ENCODE data around the gene SIRT2. TPM values are rescaled to one million over a fixed set of nuclear protein-coding genes. Genes with fewer than 3 reads are reported as not detected.

Gene SIRT2
- total and polyA plus RNA-seq, 2 of the 13 experiments (the other 11 are each of a cell fraction or from before 2014, with no cell fraction given), result 22.3 to 26.1 TPM

DNA sequence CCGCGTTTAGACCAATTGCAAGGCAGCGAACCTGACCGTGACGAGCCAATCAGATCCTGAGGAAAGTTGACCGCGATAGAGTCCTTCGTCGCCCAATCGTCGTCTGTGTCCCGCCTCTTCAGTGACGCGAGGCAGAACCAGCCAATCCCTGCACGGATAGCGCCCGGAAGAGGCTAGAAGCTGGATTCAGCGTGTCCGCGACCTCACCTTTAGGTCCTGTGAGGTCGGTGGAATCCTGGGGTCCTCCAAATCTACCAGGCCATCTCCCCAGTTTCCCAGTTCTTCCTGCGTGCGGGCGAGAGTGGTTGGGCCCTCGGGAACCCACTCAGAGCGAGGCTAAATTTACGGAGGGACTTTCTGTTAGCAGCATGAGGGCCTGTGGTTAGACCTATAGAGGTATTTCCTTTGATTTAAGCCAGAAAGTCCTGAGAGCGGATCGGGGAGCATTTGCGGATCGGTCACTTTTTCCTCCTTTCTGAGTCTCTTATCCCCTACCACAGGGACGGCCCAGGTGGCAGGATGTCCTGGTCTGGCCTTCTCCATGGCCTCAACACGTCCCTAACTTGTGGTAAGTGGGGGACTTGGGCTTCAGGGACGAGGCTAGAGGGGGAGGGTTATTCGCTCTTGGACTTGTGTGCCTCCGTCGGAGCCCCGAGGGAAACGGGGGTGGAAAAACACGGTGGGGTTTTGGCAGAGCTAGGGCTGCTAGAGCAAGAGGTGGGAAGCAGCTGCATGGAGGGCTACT is 31.5 kb upstream of the SIRT2 start, which contains the start of gene MRPS12 (continued):
- TF ChIP-seq, protein P1, sequence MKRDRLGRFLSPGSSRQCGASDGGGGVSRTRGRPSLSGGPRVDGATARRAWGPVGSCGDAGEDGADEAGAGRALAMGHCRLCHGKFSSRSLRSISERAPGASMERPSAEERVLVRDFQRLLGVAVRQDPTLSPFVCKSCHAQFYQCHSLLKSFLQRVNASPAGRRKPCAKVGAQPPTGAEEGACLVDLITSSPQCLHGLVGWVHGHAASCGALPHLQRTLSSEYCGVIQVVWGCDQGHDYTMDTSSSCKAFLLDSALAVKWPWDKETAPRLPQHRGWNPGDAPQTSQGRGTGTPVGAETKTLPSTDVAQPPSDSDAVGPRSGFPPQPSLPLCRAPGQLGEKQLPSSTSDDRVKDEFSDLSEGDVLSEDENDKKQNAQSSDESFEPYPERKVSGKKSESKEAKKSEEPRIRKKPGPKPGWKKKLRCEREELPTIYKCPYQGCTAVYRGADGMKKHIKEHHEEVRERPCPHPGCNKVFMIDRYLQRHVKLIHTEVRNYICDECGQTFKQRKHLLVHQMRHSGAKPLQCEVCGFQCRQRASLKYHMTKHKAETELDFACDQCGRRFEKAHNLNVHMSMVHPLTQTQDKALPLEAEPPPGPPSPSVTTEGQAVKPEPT (CRISPR knock-in tag; IDR thresholded peaks at IDR 0.05; ENCODE audit: low read depth), result 0 out of 2 replicates have a peak, but pooled peaks have one; percentile 70
- TF ChIP-seq, protein P2, sequence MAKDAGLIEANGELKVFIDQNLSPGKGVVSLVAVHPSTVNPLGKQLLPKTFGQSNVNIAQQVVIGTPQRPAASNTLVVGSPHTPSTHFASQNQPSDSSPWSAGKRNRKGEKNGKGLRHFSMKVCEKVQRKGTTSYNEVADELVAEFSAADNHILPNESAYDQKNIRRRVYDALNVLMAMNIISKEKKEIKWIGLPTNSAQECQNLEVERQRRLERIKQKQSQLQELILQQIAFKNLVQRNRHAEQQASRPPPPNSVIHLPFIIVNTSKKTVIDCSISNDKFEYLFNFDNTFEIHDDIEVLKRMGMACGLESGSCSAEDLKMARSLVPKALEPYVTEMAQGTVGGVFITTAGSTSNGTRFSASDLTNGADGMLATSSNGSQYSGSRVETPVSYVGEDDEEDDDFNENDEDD (CRISPR knock-in tag; IDR thresholded peaks at IDR 0.05; ENCODE audit: borderline replicate concordance), result no peak
- TF ChIP-seq HDAC2 (CRISPR knock-in tag; IDR thresholded peaks at IDR 0.05) (no peak; the same call in 1 of the 2 replicates), ZNF232 (CRISPR knock-in tag; IDR thresholded peaks at IDR 0.05; ENCODE audit: borderline replicate concordance) (0 out of 2 replicates have a peak, but pooled peaks have one; percentile 2), ZNF616 (CRISPR knock-in tag; IDR thresholded peaks at IDR 0.05; ENCODE audit: low read depth) (no peak), ZNF788 (CRISPR knock-in tag; IDR thresholded peaks at IDR 0.05; ENCODE audit: borderline replicate concordance) (0 out of 2 replicates have a peak, but pooled peaks have one; percentile 10), SOX5 (CRISPR knock-in tag; IDR thresholded peaks at IDR 0.05; ENCODE audit: borderline replicate concordance) (0 out of 2 replicates have a peak, but pooled peaks have one; percentile 2), SOX13 (IDR thresholded peaks at IDR 0.05) (no peak), SOX13 (CRISPR knock-in tag; conservative IDR thresholded peaks at IDR 0.05 in 1 of 2, IDR thresholded peaks at IDR 0.05 in 1 of 2) (no peak), TAF1 (CRISPR knock-in tag; IDR thresholded peaks at IDR 0.05) (peak; percentile 40; the same call in 1 of the 2 replicates), REL (CRISPR knock-in tag; conservative IDR thresholded peaks at IDR 0.05) (no peak), FOXO1 (CRISPR knock-in tag; IDR thresholded peaks at IDR 0.05) (no peak; the same call in 1 of the 2 replicates), ZNF335 (CRISPR knock-in tag; IDR thresholded peaks at IDR 0.05) (0 out of 2 replicates have a peak, but pooled peaks have one; percentile 32), ZNF737 (CRISPR knock-in tag; IDR thresholded peaks at IDR 0.05; ENCODE audit: borderline replicate concordance) (no peak)
- TF ChIP-seq, protein P3, sequence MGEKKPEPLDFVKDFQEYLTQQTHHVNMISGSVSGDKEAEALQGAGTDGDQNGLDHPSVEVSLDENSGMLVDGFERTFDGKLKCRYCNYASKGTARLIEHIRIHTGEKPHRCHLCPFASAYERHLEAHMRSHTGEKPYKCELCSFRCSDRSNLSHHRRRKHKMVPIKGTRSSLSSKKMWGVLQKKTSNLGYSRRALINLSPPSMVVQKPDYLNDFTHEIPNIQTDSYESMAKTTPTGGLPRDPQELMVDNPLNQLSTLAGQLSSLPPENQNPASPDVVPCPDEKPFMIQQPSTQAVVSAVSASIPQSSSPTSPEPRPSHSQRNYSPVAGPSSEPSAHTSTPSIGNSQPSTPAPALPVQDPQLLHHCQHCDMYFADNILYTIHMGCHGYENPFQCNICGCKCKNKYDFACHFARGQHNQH (CRISPR knock-in tag; IDR thresholded peaks at IDR 0.05), result 0 out of 2 replicates have a peak, but pooled peaks have one; percentile 23
- TF ChIP-seq, protein P4, sequence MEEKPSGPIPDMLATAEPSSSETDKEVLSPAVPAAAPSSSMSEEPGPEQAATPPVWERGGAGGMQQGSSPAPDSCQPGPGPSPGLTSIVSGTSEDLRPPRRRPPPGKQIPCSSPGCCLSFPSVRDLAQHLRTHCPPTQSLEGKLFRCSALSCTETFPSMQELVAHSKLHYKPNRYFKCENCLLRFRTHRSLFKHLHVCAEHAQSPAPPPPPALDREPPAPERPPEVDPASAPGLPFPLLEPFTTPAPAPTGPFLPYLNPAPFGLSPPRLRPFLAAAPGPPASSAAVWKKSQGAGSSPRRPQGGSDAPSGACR (CRISPR knock-in tag; IDR thresholded peaks at IDR 0.05), result no peak
- TF ChIP-seq, protein P5, sequence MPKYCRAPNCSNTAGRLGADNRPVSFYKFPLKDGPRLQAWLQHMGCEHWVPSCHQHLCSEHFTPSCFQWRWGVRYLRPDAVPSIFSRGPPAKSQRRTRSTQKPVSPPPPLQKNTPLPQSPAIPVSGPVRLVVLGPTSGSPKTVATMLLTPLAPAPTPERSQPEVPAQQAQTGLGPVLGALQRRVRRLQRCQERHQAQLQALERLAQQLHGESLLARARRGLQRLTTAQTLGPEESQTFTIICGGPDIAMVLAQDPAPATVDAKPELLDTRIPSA (CRISPR knock-in tag; IDR thresholded peaks at IDR 0.05; ENCODE audit: borderline replicate concordance), result no peak
- TF ChIP-seq, protein P6, sequence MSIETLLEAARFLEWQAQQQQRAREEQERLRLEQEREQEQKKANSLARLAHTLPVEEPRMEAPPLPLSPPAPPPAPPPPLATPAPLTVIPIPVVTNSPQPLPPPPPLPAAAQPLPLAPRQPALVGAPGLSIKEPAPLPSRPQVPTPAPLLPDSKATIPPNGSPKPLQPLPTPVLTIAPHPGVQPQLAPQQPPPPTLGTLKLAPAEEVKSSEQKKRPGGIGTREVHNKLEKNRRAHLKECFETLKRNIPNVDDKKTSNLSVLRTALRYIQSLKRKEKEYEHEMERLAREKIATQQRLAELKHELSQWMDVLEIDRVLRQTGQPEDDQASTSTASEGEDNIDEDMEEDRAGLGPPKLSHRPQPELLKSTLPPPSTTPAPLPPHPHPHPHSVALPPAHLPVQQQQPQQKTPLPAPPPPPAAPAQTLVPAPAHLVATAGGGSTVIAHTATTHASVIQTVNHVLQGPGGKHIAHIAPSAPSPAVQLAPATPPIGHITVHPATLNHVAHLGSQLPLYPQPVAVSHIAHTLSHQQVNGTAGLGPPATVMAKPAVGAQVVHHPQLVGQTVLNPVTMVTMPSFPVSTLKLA (IDR thresholded peaks at IDR 0.05), result no peak
- TF ChIP-seq, protein P7, sequence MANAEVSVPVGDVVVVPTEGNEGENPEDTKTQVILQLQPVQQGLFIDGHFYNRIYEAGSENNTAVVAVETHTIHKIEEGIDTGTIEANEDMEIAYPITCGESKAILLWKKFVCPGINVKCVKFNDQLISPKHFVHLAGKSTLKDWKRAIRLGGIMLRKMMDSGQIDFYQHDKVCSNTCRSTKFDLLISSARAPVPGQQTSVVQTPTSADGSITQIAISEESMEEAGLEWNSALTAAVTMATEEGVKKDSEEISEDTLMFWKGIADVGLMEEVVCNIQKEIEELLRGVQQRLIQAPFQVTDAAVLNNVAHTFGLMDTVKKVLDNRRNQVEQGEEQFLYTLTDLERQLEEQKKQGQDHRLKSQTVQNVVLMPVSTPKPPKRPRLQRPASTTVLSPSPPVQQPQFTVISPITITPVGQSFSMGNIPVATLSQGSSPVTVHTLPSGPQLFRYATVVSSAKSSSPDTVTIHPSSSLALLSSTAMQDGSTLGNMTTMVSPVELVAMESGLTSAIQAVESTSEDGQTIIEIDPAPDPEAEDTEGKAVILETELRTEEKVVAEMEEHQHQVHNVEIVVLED (CRISPR knock-in tag; IDR thresholded peaks at IDR 0.05; ENCODE audit: borderline replicate concordance), result 0 out of 2 replicates have a peak, but pooled peaks have one; percentile 13

All from HepG2 (cell line).